Mesothelial cell of epicardium (in vitro differentiated cells): Measurements from ENCODE around the gene IL12A. TPM values are rescaled to one million over a fixed set of nuclear protein-coding genes. Genes with fewer than 3 reads are reported as not detected.
A peak's percentile ranks its signal among the peaks of the same experiment; 100 is the strongest.

ENCODE experiments used
- DNase-seq, 2 experiments: peaks; one replicate each; pipeline ENCODE4 v3.0.0; 2021; ENCODE audit warnings: low spot score in 2 of 2; ENCODE audit not compliant: unreplicated experiment in 2 of 2
- H3K27ac Mint-ChIP-seq: 2 replicates; pipeline ENCODE4 v1.8.0; 2021; ENCODE audit warnings: mixed read lengths
- H3K27me3 Mint-ChIP-seq: 2 replicates; pipeline ENCODE4 v1.8.0; 2021; ENCODE audit warnings: low read depth, mixed read lengths
- H3K36me3 Mint-ChIP-seq: 2 replicates; pipeline ENCODE4 v1.8.0; 2021; ENCODE audit warnings: mixed read lengths
- H3K4me1 Mint-ChIP-seq: 2 replicates; pipeline ENCODE4 v1.8.0; 2021; ENCODE audit warnings: mixed read lengths
- H3K4me3 Mint-ChIP-seq: 2 replicates; pipeline ENCODE4 v1.8.0; 2021; ENCODE audit warnings: mild to moderate bottlenecking, moderate library complexity, mixed read lengths
- H3K9me3 Mint-ChIP-seq: 2 replicates; pipeline ENCODE4 v1.8.0; 2021; ENCODE audit warnings: mixed read lengths
- total RNA-seq: library from RNA; stranded (reverse); gene quantifications from 3 replicates; pipeline ENCODE4 v1.2.1, GENCODE V29; 2021
- TF ChIP-seq, protein P1 (sequence below): fragments of 200-600 bp; sonication (generic); IDR thresholded peaks from one replicate; pipeline ENCODE4 v1.5.0; 2021; ENCODE audit warnings: antibody characterized with exemption; ENCODE audit not compliant: unreplicated experiment

IL12A gene
- total RNA-seq, 1 donor from 2014 or later, result not detected

DNA sequence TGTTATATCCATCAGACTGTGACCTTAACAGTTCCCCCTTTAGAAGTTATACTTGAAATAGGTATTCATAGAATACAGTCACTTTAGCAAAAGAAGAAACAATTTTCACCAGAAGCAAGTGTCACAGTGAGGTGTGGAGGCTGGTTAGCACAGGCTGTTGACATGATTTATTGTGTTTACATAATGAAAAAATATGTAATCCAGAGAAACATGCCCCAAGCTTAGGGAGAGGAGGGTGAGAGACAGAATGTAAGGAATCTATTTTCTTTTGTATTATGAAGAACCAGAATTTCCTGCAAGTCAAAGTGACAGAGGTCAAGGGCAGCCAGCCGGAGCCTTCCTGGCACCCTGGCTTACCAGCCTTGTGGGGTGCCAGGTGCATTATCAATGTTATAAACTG lies 4.0 kb downstream of the IL12A start:
- no peak overlapping the region for H3K4me3 Mint-ChIP-seq
- H3K27me3 Mint-ChIP-seq, result peaks cover 26% of the 10 kb centered on the region
- peaks cover 10% of the 10 kb centered on the region for H3K9me3 Mint-ChIP-seq
- TF ChIP-seq, protein P1, sequence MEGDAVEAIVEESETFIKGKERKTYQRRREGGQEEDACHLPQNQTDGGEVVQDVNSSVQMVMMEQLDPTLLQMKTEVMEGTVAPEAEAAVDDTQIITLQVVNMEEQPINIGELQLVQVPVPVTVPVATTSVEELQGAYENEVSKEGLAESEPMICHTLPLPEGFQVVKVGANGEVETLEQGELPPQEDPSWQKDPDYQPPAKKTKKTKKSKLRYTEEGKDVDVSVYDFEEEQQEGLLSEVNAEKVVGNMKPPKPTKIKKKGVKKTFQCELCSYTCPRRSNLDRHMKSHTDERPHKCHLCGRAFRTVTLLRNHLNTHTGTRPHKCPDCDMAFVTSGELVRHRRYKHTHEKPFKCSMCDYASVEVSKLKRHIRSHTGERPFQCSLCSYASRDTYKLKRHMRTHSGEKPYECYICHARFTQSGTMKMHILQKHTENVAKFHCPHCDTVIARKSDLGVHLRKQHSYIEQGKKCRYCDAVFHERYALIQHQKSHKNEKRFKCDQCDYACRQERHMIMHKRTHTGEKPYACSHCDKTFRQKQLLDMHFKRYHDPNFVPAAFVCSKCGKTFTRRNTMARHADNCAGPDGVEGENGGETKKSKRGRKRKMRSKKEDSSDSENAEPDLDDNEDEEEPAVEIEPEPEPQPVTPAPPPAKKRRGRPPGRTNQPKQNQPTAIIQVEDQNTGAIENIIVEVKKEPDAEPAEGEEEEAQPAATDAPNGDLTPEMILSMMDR, result no peak
- no peak for DNase-seq
- H3K4me1 Mint-ChIP-seq, result peaks cover 9% of the 10 kb centered on the region
- H3K36me3 Mint-ChIP-seq, result no peaks in the 10 kb centered on the region
- H3K27ac Mint-ChIP-seq, result peak overlapping the region; percentile 36

DNA sequence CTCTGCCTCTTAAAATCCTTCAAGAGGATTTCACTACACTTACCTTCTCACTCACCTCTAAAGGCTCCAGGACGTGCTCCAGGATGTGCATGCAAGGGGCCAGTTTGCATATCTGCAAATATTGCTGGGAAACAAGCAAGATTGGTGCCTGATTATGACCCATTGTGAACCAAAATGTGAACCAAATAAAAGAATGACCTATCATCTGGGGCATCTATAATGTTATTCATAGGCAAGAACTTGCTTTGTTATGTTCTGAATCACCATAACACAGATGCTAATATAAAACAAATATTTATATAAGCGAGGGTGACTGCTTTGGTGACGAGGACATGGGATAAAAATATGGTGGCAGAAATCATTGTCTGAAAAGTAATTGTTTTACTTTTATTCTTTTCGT lies 5.5 kb downstream of the IL12A start:
- no peak for DNase-seq
- H3K4me1 Mint-ChIP-seq, result peaks cover 9% of the 10 kb centered on the region
- H3K4me3 Mint-ChIP-seq, result no peak overlapping the region
- peaks cover 10% of the 10 kb centered on the region for H3K9me3 Mint-ChIP-seq
- no peaks in the 10 kb centered on the region for H3K36me3 Mint-ChIP-seq
- peaks cover 11% of the 10 kb centered on the region for H3K27me3 Mint-ChIP-seq
- H3K27ac Mint-ChIP-seq, result no peak overlapping the region
- TF ChIP-seq, protein P1, result no peak

DNA sequence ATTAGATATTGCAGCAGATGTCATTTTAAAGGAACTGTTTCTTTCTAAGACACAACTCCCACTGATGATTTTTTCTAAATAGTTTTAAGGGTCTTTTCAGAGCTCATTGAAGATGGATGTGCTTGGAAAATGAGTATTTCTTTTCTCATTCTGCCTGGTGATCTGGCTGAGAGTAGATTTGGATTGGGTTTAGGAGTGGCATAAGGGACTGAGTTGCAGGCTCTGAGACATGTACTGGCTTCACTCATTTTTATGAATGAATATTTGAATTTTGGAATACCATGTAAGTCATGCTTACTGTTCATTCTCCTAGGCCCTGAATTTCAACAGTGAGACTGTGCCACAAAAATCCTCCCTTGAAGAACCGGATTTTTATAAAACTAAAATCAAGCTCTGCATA lies 6.5 kb downstream of the IL12A start:
- Mint-ChIP-seq H3K4me3 (no peak overlapping the region), H3K4me1 (peaks cover 9% of the 10 kb centered on the region), H3K27me3 (peaks cover 2% of the 10 kb centered on the region), H3K9me3 (peaks cover 10% of the 10 kb centered on the region), H3K36me3 (no peaks in the 10 kb centered on the region), H3K27ac (no peak overlapping the region)
- TF ChIP-seq, protein P1, result no peak
- DNase-seq, result no peak

DNA sequence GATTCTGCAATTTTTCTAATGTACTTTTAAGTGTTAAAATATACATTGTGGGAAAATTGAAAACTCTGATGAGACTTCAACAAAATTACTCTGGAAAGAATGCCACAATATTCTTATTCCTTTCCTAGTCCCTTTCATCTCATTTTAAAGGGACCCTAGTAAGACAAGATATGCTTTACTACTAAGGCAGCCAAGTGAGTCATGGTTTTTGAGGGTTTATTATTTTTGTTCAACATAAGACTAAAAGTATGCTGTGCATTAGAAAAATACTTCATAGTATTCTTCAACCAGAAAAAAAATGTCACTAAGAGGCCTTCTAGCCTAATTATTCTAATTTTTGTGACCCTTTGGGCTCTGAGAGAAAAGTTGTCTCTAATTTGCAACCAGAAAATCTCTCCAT lies 7.4 kb downstream of the IL12A start:
- Mint-ChIP-seq H3K27ac (no peak overlapping the region), H3K36me3 (no peaks in the 10 kb centered on the region), H3K4me1 (peaks cover 9% of the 10 kb centered on the region), H3K27me3 (no peaks in the 10 kb centered on the region), H3K4me3 (no peak overlapping the region), H3K9me3 (peaks cover 10% of the 10 kb centered on the region)
- TF ChIP-seq, protein P1, result no peak
- DNase-seq, result no peak

DNA sequence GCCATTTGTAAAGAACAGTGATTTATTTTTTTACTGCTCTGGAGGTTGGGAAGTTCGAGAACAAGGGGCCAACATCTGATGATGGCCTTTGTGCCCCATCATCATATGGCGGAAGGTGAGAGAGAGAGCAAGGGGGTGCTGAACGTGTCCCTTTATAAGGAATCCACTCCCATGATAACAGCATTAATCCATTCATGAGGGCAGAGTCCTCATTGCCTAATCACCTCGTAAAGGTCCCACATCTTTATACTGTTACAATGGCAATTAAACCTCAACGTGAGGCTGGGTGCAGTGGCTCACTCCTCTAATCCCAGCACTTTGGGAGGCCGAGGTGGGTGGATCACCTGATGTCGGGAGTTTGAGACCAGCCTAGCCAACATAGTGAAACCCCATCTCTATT lies 8.3 kb downstream of the IL12A start:
- Mint-ChIP-seq H3K4me3 (no peak overlapping the region), H3K9me3 (peaks cover 3% of the 10 kb centered on the region), H3K4me1 (peaks cover 9% of the 10 kb centered on the region), H3K27ac (no peak overlapping the region), H3K27me3 (peaks cover 2% of the 10 kb centered on the region), H3K36me3 (no peaks in the 10 kb centered on the region)
- TF ChIP-seq, protein P1, result no peak
- no peak for DNase-seq

DNA sequence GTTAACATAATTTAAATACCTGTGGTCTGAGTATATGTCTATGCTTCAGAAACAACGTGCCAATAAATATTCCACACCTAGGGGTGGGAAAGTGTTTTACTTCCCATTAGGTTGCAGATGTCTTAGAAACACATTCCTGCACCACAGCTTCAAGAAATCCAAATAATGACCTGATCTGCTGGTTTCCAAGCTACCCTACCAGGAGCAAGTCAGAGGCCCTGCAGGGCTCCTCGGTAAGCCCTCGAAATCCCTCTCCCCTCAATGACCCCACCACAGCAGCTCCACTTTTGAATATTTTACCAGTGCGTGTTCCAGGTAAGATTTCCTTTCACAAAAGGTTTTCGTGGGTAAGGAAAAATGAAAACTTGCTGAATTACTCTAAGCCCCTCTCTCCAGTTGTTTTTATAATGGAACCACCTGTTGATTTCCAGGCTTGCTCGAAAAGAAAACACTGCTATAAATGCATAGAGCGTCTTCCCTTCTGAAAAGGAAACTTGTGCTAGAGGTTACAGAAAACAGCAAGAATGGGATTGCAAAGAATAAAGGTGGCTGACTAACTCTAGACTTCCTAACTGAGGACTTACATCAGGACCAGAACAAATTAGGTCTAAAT lies 12.6 kb downstream of the IL12A start:
- peaks cover 3% of the 10 kb centered on the region for H3K4me1 Mint-ChIP-seq
- H3K27ac Mint-ChIP-seq, result no peak overlapping the region
- no peaks in the 10 kb centered on the region for H3K9me3 Mint-ChIP-seq
- no peaks in the 10 kb centered on the region for H3K36me3 Mint-ChIP-seq
- TF ChIP-seq, protein P1, result no peak
- no peak for DNase-seq
- no peak overlapping the region for H3K4me3 Mint-ChIP-seq
- H3K27me3 Mint-ChIP-seq, result peaks cover 2% of the 10 kb centered on the region
